CD14-positive monocyte (primary cell): ENCODE data around the gene C4BPB. TPM values are rescaled to one million over a fixed set of nuclear protein-coding genes. Genes with fewer than 3 reads are reported as not detected.
A peak's percentile ranks its signal among the peaks of the same experiment; 100 is the strongest.

Experiments
- DNase-seq, 3 donors: peaks; one replicate each; pipeline ENCODE4 v3.0.0-alpha.2; 2011 to 2022
- H2AFZ ChIP-seq: 2 replicates; pipeline ENCODE4 v1.6.0; 2012; ENCODE audit warnings: mild to moderate bottlenecking, low read depth, low read length, inconsistent platforms; ENCODE audit not compliant: insufficient read depth, poor library complexity, severe bottlenecking
- H3K27ac ChIP-seq, 2 donors: 1 replicate in 1 of 2; 2 replicates in 1 of 2; pipeline ENCODE4 v1.5.1; 2012 to 2013; ENCODE audit warnings: low read length in 2 of 2, control low read depth in 1 of 2, inconsistent platforms in 1 of 2, low read depth in 1 of 2, mild to moderate bottlenecking in 1 of 2
- H3K27me3 ChIP-seq, 2 donors: one replicate each; pipeline versions ENCODE4 v1.6.0 to v1.6.1; 2011 to 2013; ENCODE audit warnings: low read length in 2 of 2; ENCODE audit not compliant: control insufficient read depth in 2 of 2, insufficient read depth in 2 of 2
- H3K36me3 ChIP-seq, 2 donors: replicated peaks in 1 of 2; 1 replicate in 1 of 2; 2 replicates in 1 of 2; pipeline versions ENCODE4 v1.5.1 to v1.6.1; 2012 to 2013; ENCODE audit warnings: low read length in 2 of 2, control low read depth in 1 of 2, inconsistent platforms in 1 of 2, mild to moderate bottlenecking in 1 of 2; ENCODE audit not compliant: insufficient read depth in 2 of 2, control insufficient read depth in 1 of 2
- H3K4me1 ChIP-seq, 2 donors: 1 replicate in 1 of 2; 2 replicates in 1 of 2; pipeline versions ENCODE4 v1.5.1 to v1.6.1; 2012 to 2013; ENCODE audit warnings: low read length in 2 of 2, control low read depth in 1 of 2, inconsistent platforms in 1 of 2, mild to moderate bottlenecking in 1 of 2, moderate library complexity in 1 of 2; ENCODE audit not compliant: insufficient read depth in 2 of 2, control insufficient read depth in 1 of 2
- H3K4me2 ChIP-seq: replicated peaks from 2 replicates; pipeline ENCODE3; 2012; ENCODE audit warnings: low read length, moderate library complexity, mild to moderate bottlenecking; ENCODE audit not compliant: poor library complexity, severe bottlenecking; ENCODE audit errors: extremely low read depth
- H3K4me3 ChIP-seq, 3 experiments: fragments of 200-600 bp in 1 of 3; sonication (generic) in 1 of 3; replicated peaks in 1 of 3; 1 replicate in 2 of 3; 2 replicates in 1 of 3; pipeline ENCODE4 v1.5.1; 2011 to 2013; ENCODE audit warnings: low read length in 3 of 3, mild to moderate bottlenecking in 3 of 3, control low read depth in 2 of 3, low read depth in 2 of 3, inconsistent platforms in 1 of 3, moderate library complexity in 1 of 3
- H3K79me2 ChIP-seq: 2 replicates; pipeline ENCODE4 v1.6.0; 2012; ENCODE audit warnings: mild to moderate bottlenecking, control low read depth, inconsistent platforms, low read length, moderate library complexity; ENCODE audit not compliant: insufficient read depth
- H3K9ac ChIP-seq: 2 replicates; pipeline ENCODE4 v1.6.0; 2017; ENCODE audit warnings: low read length, mild to moderate bottlenecking; ENCODE audit not compliant: insufficient read depth, poor library complexity, severe bottlenecking
- H3K9me3 ChIP-seq, 2 donors: replicated peaks in 1 of 2; 1 replicate in 1 of 2; 2 replicates in 1 of 2; pipeline versions ENCODE4 v1.5.1 to v1.6.1; 2012 to 2013; ENCODE audit warnings: low read length in 2 of 2, control low read depth in 1 of 2; ENCODE audit not compliant: control insufficient read depth in 1 of 2, insufficient read depth in 1 of 2
- H4K20me1 ChIP-seq: 2 replicates; pipeline ENCODE4 v1.6.0; 2012; ENCODE audit warnings: mild to moderate bottlenecking, low read length, control low read depth, moderate library complexity; ENCODE audit not compliant: insufficient read depth
- H3K27ac Mint-ChIP-seq, 7 donors: one replicate each; pipeline ENCODE4 v1.8.0; 2020; ENCODE audit warnings: mild to moderate bottlenecking in 7 of 7, mixed read lengths in 7 of 7, moderate library complexity in 6 of 7, inconsistent platforms in 2 of 7
- H3K27me3 Mint-ChIP-seq, 3 donors: one replicate each; pipeline ENCODE4 v1.8.0; 2021 to 2022; ENCODE audit warnings: low read depth in 3 of 3, mild to moderate bottlenecking in 3 of 3, mixed read lengths in 3 of 3, moderate library complexity in 3 of 3, inconsistent platforms in 1 of 3
- H3K36me3 Mint-ChIP-seq, 2 donors: one replicate each; pipeline ENCODE4 v1.8.0; 2020; ENCODE audit warnings: mixed read lengths in 2 of 2, inconsistent platforms in 1 of 2, mild to moderate bottlenecking in 1 of 2
- H3K4me1 Mint-ChIP-seq: one replicate; pipeline ENCODE4 v1.8.0; 2020; ENCODE audit warnings: mild to moderate bottlenecking, mixed read lengths
- H3K4me3 Mint-ChIP-seq, 2 donors: one replicate each; pipeline ENCODE4 v1.8.0; 2020; ENCODE audit warnings: mild to moderate bottlenecking in 2 of 2, mixed read lengths in 2 of 2, moderate library complexity in 1 of 2
- H3K9me3 Mint-ChIP-seq, 7 donors: one replicate each; pipeline ENCODE4 v1.8.0; 2020 to 2022; ENCODE audit warnings: mixed read lengths in 7 of 7, mild to moderate bottlenecking in 6 of 7, moderate library complexity in 6 of 7, inconsistent platforms in 2 of 7
- CTCF ChIP-seq: fragments of 200-600 bp; IDR thresholded peaks from one replicate; pipeline ENCODE4 v1.8.0; 2022; ENCODE audit warnings: antibody characterized with exemption, mild to moderate bottlenecking
- WGBS: methylation state at CpG from one replicate; pipeline ENCODE4 v1.1.5; 2013; ENCODE audit warnings: missing lambda C conversion rate; ENCODE audit not compliant: insufficient coverage; 5-methylcytosine and 5-hydroxymethylcytosine counted together
- intact Hi-C, 2 donors: fragments of 100-400 bp; cut with micrococcal nuclease; formaldehyde crosslinking; loops; one replicate each; pipeline versions ENCODE4 v1.15.0 to v1.15.1; 2023
- polyA minus RNA-seq: library from RNA; depleted of rRNA, polyadenylated mRNA; stranded (reverse); fragments of >200 nt; gene quantifications from 2 replicates; pipeline ENCODE4 v1.2.3, GENCODE V29; 2012
- polyA plus RNA-seq, 3 donors: library from polyadenylated mRNA; depleted of rRNA in 1 of 3; unstranded in 2 of 3; stranded (reverse) in 1 of 3; fragments of 300-500 nt in 2 of 3; fragments of >200 nt in 1 of 3; fragmentation: Illumina TruSeq in 2 of 3; gene quantifications; 1 replicate in 2 of 3; 2 replicates in 1 of 3; pipeline ENCODE4 v1.2.3, GENCODE V29; 2012 to 2021
- total RNA-seq, 12 experiments: library from RNA in 1 of 12; stranded (reverse) in 1 of 12; fragments of 120-200 nt in 1 of 12; gene quantifications; one replicate each; pipeline ENCODE4 v1.2.4 and lab custom pipeline; 2013 to 2026; ENCODE audit warnings: mixed read lengths in 6 of 12, inconsistent platforms in 1 of 12

The C4BPB gene, protein sequence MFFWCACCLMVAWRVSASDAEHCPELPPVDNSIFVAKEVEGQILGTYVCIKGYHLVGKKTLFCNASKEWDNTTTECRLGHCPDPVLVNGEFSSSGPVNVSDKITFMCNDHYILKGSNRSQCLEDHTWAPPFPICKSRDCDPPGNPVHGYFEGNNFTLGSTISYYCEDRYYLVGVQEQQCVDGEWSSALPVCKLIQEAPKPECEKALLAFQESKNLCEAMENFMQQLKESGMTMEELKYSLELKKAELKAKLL
- 0.37 TPM for total RNA-seq (2013)
- polyA plus RNA-seq: not detected
- not detected in 2 replicates for polyA minus RNA-seq
- 0 to 2.0 (median 0.08) reads per million in 11 experiments for total RNA-seq (lab: John Stamatoyannopoulos, UW)

DNA sequence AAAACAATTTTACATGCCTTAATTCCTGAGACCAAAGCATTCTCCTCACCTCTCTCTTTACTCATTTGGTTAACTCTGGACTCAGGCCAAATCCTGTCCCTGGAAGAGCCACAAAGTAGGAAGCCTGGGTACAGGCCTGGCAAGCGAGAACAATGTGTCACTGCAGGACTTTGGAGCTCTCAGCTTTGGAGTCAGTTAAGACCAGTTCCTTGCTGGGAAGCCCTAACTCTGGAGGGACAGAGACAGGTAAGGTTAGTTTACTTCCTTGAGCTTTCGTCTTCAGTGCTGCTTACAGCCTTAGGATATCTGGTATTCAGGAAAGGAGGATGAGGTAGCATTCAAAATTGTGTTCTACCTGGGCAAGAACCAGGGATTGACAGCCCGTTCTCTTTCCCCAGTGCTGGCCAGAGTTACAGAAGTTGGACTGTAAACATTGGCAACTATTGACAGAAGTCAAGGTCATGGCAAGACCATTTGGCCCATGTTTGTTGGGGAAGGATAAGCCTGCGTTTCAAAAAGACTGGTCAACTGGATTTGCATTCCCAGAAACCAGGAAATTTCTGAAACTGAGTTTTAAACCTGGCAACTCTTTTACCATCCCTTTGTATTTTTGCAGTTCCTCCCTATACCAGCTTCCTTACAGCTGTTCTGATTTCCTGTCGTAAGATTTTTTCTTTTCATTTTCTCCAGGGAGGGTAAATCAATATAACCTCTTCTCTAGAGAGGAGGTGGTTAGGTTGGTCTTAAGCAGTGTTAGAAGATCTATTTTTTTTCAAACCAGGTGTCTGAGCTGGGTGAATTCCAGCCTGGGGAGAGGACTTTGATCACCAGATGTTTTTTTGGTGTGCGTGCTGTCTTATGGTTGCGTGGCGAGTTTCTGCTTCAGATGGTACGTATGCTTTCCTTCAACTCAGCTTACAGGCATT is at the start of gene C4BPB:
TSS of gene C4BPB (plus strand) at position 160 of the 926 bp plus-strand sequence. CDS start at position 832, 672 bp downstream.
- Histone ChIP-seq H3K9ac (no peak within 1 kb of the TSS), H4K20me1 (no peaks in the 10 kb centered on the region)

More for the DNA sequence above, at the start of gene C4BPB:
- peak within 1 kb of the TSS in 1 of 2 donors; percentile 66 for H3K4me3 Mint-ChIP-seq
- Histone ChIP-seq H3K27me3 (peaks cover 0 to 2% of the 10 kb centered on the region in 2 donors), H3K36me3 (no peaks in the 10 kb centered on the region), H2AFZ (peak within 1 kb of the TSS; percentile 38), H3K4me1 (peaks cover 0 to 11% of the 10 kb centered on the region in 2 donors), H3K9me3 (no peaks in the 10 kb centered on the region), H3K27ac (no peak within 1 kb of the TSS), H3K79me2 (no peaks in the 10 kb centered on the region), H3K4me3 (peak within 1 kb of the TSS in 1 of 3 experiments; percentile 13), H3K4me2 (no peak within 1 kb of the TSS)
- peaks cover 18% of the 10 kb centered on the region for H3K4me1 Mint-ChIP-seq
- no peak for TF ChIP-seq CTCF
- intact Hi-C loops: loop anchor here (10.0 kb wide), 3 partner anchors 226 to 316 kb away; partner anchors contain the start of gene CD55 (in 1 of the 2)
- DNase-seq: peak in 1 of 3 donors; percentile 39
- 53% methylated on average over 6 of the region's 9 CpGs for WGBS
- H3K27me3 Mint-ChIP-seq: peaks cover 0 to 3% (median 0%) of the 10 kb centered on the region in 3 donors
- no peaks in the 10 kb centered on the region for H3K9me3 Mint-ChIP-seq
- no peaks in the 10 kb centered on the region for H3K36me3 Mint-ChIP-seq
- H3K27ac Mint-ChIP-seq: peak within 1 kb of the TSS in 2 of 7 donors; percentile 46 to 70
